A549 treated with RU486 at 1 μM for 4 hours (cell line): ENCODE data around the gene ARHGEF5. TPM values are rescaled to one million over a fixed set of nuclear protein-coding genes. Genes with fewer than 3 reads are reported as not detected.

Source experiments
- total RNA-seq: library from RNA; stranded (reverse); fragments of 200-300 nt; extraction: Qiagen RNA extraction; gene quantifications from 5 replicates; pipeline ENCODE4 v1.2.3, GENCODE V29; 2022; ENCODE audit warnings: low read depth

Gene ARHGEF5
- total RNA-seq: 1.6 to 2.0 TPM (median 1.6 TPM) in 5 replicates

DNA sequence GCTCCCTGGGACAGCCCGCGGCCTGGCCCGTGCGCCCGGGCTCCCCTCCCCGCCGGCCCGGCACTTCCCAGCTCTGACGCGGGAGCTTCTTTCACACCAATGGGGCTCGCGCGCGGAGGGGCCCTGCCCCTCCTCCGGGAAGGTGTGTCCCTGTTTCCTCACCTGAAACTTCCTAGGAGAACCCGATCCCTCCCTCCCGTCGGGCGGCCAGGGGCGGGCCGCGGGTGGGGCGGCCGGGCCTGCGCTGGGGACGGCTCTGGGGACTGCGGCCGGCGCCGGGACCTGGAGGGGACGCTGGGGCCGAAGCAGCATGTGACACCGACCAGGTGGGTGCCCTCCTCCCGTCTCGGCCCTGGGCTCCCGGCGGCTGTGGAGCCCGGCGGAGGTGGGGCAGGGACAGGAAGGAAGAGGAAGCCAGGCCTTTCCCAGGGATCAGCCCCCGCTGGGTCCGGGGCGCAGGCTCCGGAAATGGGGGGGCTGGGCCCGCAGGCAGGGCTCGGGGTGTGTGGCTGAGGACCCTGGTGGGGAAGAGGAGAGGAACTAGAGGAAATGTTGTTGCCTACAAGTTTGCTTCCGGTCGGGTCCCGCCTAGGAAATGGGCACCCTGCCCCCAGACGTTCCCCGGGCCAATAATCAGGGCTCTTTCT is at the start of gene ARHGEF5:
ARHGEF5 (plus strand) TSS at position 227 of the 647 bp plus-strand sequence. CDS start 7,268 bp downstream, outside the sequence.

DNA sequence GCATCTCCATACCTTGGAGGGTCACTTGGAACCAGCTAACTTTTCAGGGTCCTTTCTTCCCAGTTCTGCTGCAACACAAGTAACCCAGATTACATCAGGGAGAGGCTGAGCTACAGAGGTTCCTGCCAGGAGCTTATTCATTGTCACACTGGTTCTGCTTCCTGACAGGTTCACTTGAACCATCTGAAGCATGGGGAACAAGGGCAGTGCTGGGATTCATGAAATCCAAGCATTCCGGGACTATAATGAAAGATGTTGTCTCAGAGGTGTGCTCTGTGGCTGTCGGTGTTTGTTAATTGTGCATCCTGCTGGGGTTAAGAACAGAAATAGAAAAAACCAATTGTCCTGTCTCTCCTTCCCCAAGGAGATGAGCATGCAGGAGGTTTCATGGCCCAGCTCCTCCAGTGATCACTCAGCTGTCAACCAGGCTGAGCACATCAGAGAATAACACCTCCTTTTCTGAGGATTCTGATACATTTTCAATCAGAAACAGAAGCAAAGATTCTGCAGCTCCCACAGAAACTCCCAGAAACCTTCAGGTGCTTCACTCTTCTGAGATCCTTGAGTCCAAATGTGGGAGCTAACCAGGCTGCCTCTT is 43.2 kb upstream of the ARHGEF5 start, which contains the start of gene OR2A1:
OR2A1 (plus strand) TSS at position 548 of the 598 bp plus-strand sequence. CDS start 5,706 bp downstream, outside the sequence.

DNA sequence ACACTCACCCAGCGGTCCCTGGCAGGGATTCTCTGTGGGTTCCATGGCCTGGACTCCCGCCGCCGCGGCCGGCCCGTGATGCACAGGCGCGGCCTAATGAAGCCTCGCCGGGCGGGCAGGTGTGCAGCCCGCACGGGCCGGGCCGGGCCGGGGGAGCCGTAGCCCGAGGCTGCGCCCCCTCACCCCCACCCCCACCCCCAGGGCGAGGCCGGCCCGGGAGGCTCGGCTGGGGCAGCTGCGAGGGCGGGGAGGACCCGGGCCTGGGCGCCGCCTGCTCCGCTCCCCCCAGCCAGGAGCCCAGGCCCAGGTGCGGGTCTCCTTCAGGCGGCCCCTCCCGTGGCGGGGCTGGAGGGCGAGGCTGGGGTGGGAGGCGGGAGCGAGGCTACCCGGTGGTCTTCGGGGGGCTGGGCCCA is 48.5 kb downstream of the ARHGEF5 start, which contains the start of gene NOBOX:
NOBOX (minus strand) TSS at position 45 of the 413 bp plus-strand sequence.

Other genes starting within 250 kb of the ARHGEF5 start
- gene OR2A2, start 245.8 kb upstream of the ARHGEF5 start, total RNA-seq: not detected in 5 replicates
- not detected in 5 replicates for gene OR2A14, start 232.2 kb upstream of the ARHGEF5 start, total RNA-seq
- 0.05 TPM in 1 of 5 replicates, not detected in the others for gene CTAGE4, start 171.9 kb upstream of the ARHGEF5 start, total RNA-seq
- gene ARHGEF35, start 159.6 kb upstream of the ARHGEF5 start, total RNA-seq: 0.22 to 0.59 TPM (median 0.26 TPM) in 5 replicates
- gene OR2A42, start 115.8 kb upstream of the ARHGEF5 start, total RNA-seq: not detected in 5 replicates
- not detected in 5 replicates for gene OR2A7, start 90.6 kb upstream of the ARHGEF5 start, total RNA-seq
- gene CTAGE8, start 86.1 kb upstream of the ARHGEF5 start, total RNA-seq: 0.12 TPM in 1 of 5 replicates, not detected in the others
- not detected in 5 replicates for gene OR2A1, start 43.0 kb upstream of the ARHGEF5 start, total RNA-seq
- gene NOBOX, start 48.3 kb downstream of the ARHGEF5 start, total RNA-seq: not detected in 5 replicates